Mononuclear cell (primary cell): ENCODE measurements around the gene C16orf87. TPM values are rescaled to one million over a fixed set of nuclear protein-coding genes. Genes with fewer than 3 reads are reported as not detected.
"Not testable (repeated sequence)": the region's sequence is repeated elsewhere in the genome, so short reads cannot be mapped to it uniquely, and the experiment has no call there.

Experiments used
- H3K27me3 ChIP-seq: 2 replicates; pipeline ENCODE4 v1.6.0; 2011; ENCODE audit warnings: low read length, control low read depth; ENCODE audit not compliant: insufficient read depth
- H3K4me1 ChIP-seq: 2 replicates; pipeline ENCODE4 v1.5.1; 2011; ENCODE audit warnings: mild to moderate bottlenecking, low read length, control low read depth; ENCODE audit not compliant: insufficient read depth
- H3K4me3 ChIP-seq: 2 replicates; pipeline ENCODE4 v1.5.1; 2011; ENCODE audit warnings: mild to moderate bottlenecking, low read length, moderate library complexity
- H3K9me3 ChIP-seq: 2 replicates; pipeline ENCODE4 v1.5.1; 2011; ENCODE audit warnings: low read depth, mild to moderate bottlenecking, control low read depth, low read length
- total RNA-seq: library from RNA; depleted of rRNA; stranded (reverse); fragments of >200 nt; gene quantifications from one replicate; pipeline ENCODE4 v1.2.3, GENCODE V29; 2012

The C16orf87 gene, protein sequence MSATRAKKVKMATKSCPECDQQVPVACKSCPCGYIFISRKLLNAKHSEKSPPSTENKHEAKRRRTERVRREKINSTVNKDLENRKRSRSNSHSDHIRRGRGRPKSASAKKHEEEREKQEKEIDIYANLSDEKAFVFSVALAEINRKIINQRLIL
- total RNA-seq = 30.4 TPM

DNA sequence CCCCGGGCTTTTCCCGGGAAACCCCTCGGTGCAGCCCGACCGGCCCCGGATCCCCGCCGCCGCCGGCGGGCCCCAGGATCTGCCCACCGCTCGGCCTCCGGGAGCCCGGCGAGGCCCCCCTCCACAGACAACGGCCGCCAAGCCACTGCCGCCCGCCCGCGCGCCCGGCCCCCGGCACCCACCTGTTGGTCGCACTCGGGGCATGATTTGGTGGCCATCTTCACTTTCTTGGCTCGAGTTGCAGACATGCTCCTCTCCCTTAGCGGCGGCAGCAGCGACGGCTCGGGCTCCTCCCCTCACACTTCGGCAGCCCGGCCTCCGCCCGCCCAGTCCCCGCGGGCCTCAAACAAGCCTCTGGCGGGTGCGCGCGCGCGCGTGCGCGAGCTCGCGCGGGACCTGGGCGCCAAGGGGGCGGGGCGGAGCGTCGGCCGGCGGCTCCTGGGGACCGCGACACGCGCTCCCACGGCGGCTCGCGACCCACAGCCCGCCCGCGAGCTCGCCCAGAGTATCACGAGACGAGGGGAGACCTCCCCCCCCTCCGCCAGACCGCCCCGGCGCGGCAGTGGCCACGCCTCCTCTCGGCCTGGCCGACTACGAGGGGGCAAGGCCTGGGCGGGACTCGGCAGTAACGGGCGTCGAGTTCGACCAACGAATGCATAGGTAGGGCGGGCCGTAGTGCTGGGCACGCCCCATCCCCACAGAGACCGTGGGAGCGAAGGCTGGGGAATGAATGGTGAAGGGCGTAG, at the start of gene C16orf87:
C16orf87 (minus strand) TSS at position 279 of the 746 bp plus-strand sequence; CDS start at position 248, 31 bp downstream.
- H3K27me3 ChIP-seq = no peaks in the 10 kb centered on the region
- H3K4me1 ChIP-seq = peaks cover 19% of the 10 kb centered on the region
- H3K4me3 ChIP-seq = peak within 1 kb of the TSS; percentile 85
- no peaks in the 10 kb centered on the region for H3K9me3 ChIP-seq

DNA sequence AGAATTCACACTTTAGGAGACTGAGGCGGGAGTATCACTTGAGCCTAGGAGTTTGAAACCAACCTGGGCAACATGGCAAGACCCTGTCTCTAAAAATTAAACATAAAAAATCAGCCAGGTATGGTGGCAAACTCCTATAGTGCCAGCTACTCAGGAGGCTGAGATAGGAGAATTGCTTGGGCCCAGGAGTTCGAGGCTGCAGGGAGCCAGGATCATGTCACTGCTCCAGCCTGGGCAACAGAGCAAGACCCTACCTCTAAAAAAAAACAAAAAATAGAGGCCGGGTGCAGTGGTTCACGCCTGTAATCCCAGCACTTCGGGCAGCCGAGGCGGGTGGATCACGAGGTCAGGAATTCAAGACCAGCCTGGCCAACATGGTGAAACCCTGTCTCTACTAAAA, 44.3 kb upstream of the C16orf87 start:
- Histone ChIP-seq H3K9me3 (no peaks in the 10 kb centered on the region), H3K27me3 (no peaks in the 10 kb centered on the region), H3K4me1 (peaks cover 16% of the 10 kb centered on the region), H3K4me3 (no peak overlapping the region)

DNA sequence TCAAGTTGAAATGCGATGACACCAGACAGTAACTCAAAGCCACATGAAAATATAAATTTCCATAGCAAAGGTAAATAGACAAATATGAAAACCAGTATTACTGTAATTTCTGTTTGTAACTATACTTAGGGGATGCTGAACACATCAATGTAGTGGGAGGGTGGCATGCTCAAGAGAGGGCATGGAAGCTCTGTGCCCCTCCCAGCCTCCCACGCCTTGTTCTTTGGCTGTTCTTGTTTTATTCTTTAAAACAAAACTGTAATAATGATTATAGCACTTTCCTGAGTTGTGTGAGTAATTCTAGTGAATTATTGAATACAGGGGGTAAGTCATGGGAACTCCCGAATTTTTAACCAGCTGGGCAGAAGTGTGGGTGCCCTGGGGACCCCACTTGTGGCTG, 42.2 kb upstream of the C16orf87 start:
- Histone ChIP-seq H3K4me3 (no peak overlapping the region), H3K4me1 (peaks cover 6% of the 10 kb centered on the region), H3K27me3 (no peaks in the 10 kb centered on the region), H3K9me3 (no peaks in the 10 kb centered on the region)

DNA sequence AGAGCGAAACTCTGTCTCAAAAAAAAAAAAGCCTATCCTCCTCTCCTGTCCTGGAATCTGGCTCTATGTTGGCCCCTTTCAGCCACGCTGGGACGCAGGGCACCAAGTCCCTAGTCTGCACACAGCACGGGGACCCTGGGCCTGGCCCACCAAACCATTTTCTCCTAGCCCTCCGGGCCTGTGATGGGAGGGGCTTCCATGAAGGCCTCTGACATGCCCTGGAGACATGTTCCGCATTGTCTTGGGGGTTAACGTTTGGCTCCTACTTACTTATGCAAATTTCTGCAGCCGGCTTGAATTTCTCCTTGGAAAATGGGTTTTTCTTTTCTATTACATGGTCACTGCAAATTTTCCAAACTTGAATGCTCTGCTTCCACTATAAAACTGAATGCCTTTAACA, 40.6 kb upstream of the C16orf87 start:
- no peaks in the 10 kb centered on the region for H3K27me3 ChIP-seq
- no peak overlapping the region for H3K4me3 ChIP-seq
- no peaks in the 10 kb centered on the region for H3K9me3 ChIP-seq
- no peaks in the 10 kb centered on the region for H3K4me1 ChIP-seq

DNA sequence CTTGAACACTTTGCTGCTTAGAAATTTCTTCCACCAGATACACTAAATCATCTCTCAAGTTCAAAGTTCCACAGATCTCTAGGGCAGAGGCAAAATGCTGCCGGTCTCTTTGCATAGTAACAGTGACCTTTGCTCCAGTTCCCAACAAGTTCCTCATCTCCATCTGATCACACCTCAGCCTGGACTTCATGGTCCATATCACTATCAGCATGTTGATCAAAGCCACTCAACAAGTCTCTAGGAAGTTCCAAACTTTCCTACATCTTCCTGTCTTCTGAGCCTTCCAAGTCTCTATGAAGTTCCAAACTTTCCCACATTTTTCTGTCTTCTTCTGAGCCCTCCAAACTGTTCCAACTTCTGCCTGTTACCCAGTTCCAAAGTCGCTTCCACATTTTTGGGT, 37.9 kb upstream of the C16orf87 start:
- H3K27me3 ChIP-seq, H3K4me1 ChIP-seq, H3K4me3 ChIP-seq, H3K9me3 ChIP-seq: not testable (repeated sequence)

DNA sequence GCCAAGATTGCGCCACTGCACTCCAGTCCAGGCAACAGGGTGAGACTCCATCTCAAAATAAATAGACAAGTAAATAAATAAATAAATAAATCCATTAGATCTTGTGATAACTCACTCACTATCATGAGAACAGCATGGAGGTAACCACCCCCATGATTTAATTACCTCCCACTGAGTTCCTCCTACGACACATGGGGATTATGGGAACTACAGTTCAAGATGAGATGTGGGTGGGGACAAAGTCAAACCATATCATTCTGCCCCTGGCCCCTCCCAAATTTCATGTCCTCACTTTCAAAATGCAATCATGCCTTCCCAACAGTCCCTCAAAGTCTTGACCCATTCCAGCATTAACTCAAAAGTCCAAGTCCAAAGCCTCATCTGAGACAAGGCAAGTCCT, 36.5 kb upstream of the C16orf87 start:
- not testable (repeated sequence) for H3K27me3 ChIP-seq, H3K4me3 ChIP-seq

DNA sequence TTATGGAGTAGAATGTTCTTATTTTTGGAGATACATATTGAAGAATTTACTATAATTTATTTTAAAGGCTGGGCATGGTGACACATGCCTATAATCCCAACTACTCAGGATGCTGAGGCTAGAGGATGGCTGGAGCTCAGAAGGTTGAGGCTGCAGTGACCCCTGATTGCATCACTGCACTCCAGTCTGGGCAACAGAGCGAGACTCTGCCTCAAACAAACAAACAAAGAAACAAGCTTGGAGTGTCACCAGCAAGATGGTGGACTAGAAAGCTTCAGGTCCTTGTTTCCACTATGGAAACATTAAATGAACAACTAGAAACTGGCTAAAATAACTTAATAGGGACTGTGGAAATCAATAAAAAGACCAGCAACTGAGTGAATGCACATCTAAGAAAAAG, 35.3 kb upstream of the C16orf87 start:
- no peaks in the 10 kb centered on the region for H3K27me3 ChIP-seq
- H3K4me1 ChIP-seq = peaks cover 10% of the 10 kb centered on the region
- no peaks in the 10 kb centered on the region for H3K9me3 ChIP-seq
- H3K4me3 ChIP-seq = no peak overlapping the region

More for the DNA sequence above, 36.5 kb upstream of the C16orf87 start:
- not testable (repeated sequence) for H3K4me1 ChIP-seq, H3K9me3 ChIP-seq

DNA sequence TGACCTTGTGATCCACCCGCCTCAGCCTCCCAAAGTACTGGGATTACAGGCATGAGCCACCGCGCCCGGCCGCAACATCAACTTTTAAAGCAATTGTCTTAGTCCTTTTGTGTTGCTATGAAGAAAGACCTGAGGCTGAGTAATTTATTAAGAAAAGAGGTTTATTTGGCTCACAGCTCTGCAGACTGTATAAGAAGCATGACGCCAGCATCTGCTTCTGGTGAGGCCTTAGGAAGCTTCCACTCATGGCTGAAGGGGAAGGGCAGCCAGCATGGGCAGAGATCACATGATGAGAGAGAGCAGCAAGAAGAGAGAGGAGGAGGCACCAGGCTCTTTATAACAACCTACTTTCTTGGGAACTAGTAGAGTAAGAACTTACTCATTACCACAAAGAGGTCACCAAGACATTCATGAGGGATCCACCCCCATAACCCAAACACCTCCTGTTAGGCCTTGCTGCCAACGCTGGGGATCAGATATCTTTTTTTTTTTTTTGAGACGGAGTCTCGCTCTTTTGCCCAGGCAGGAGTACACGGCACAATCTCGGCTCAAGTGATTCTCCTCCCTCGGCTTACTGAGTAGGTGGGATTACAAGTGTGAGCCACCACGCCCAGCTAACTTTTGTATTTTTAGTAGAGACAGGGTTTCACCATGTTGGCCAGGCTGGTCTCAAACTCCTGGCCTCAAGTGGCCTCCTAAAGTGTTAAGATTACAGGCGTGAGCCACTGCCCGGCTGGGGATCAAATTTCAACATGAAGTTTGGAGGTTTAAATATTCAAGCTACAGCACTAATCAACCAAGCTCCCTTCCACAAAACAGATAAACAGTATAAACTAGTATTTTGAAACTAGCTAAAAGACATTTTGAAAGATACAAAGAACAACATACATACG, 31.8 kb upstream of the C16orf87 start:
- Histone ChIP-seq H3K4me1 (peaks cover 22% of the 10 kb centered on the region), H3K27me3 (no peaks in the 10 kb centered on the region), H3K4me3 (no peak overlapping the region), H3K9me3 (no peaks in the 10 kb centered on the region)

DNA sequence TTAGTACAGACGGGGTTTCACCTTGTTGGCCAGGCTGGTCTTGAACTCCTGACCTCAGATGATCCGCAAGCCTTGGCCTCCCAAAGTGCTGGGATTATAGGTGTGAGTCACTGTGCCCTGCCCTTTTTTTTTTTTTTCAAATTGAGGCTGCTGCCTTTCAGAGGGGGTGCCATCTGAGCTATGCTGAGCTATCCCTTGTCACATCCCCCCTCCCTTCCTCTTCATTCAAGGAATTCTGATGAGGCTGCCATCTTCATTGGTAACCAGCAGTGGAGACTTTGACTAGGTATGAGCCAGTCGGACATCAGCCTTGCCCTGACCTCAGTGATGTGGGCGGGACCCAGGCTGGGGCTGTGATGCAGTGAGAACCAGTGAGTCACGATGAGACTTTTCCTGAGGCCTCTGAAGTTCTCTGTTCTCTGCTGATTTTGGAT, 28.8 kb upstream of the C16orf87 start:
- Histone ChIP-seq H3K4me3 (no peak overlapping the region), H3K4me1 (peaks cover 20% of the 10 kb centered on the region), H3K9me3 (no peaks in the 10 kb centered on the region), H3K27me3 (no peaks in the 10 kb centered on the region)

DNA sequence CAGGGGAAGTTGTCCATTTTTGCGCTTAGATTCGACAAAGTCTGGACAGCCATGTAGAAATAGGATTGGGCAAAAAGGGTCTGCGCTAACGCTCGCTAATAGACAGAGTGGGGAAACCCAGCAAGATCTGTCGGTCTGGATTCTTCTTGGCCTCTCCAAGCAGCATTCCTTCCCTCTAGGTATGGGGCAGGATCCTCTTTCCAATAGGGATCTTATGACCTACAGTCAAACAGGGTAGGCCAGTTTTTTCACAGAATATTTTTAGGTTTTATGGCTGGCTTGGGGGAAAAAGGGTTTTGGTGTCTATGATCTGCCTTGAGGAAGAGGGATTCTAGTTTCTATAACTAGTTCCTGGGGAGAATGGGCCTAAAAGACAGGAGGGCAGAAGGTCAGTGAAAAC, 27.2 kb upstream of the C16orf87 start:
- Histone ChIP-seq H3K4me1 (peaks cover 12% of the 10 kb centered on the region), H3K9me3 (no peaks in the 10 kb centered on the region), H3K27me3 (no peaks in the 10 kb centered on the region), H3K4me3 (no peak overlapping the region)

DNA sequence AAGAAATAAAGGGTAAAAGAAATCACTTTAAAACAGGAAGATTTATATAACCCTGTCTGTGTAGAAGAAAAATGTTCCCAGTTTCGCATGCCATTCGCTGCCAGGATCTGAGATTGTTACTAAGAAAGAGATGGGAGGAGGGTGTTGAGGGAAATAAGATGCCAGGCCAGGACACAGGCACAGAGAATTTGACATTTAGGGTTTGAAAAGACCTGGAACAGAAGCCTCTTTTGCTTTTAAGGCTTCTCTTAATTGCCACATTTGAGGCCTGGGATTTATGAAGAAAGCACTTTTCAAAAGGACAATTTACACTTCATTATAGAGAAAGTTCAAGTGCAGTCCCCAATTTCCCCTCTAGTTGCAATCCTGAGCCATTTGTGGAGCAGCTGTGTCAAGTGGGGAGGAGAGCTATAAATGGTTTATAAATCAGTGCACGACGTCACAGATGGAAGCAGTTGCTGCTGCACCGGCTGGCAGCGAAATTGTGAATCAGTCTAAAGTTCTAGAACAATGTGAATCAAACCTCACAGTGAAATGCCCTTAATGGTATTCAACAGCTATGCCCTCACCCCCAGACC, 26.5 kb upstream of the C16orf87 start:
- H3K4me3 ChIP-seq = no peak overlapping the region
- H3K27me3 ChIP-seq = no peaks in the 10 kb centered on the region
- H3K9me3 ChIP-seq = no peaks in the 10 kb centered on the region
- H3K4me1 ChIP-seq = peaks cover 12% of the 10 kb centered on the region

DNA sequence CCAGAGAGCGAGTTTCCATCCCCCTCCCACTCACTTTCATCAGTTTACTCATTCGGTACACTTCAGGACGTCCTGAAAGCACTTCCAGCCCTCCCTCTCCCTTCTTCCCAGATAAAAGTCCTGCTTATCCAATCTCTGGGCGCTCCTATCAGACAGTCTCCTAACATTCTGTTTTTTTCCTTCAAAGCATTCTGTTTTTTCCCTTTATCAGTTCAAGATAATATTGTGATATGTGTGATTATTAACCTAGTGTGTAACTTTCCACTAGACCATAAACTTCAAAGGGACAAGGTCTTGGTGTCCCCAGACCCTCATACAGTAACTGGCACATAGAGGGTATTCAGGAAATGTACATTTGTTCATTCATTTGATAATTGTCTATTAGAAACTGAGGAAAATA, 24.4 kb upstream of the C16orf87 start:
- Histone ChIP-seq H3K27me3 (no peaks in the 10 kb centered on the region), H3K4me1 (peaks cover 11% of the 10 kb centered on the region), H3K9me3 (no peaks in the 10 kb centered on the region), H3K4me3 (no peak overlapping the region)

DNA sequence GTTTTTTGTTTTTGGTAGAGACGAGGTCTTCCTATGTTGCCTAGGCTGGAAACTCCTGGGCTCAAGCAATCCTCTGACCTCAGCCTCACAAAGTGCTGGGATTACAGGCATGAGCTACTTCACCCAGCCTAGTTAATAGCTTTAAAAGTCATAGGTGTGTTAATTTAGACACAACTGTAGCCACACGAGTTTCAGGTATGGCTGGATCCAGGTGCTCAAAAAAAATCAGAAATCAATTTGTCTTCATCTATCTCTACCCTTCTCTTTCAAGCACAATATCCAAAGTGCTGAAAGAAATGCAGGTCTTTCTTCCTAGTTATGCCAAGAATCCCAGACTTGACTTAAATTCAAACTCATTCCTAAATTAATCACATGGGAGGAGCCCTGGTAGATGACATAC, 23.9 kb upstream of the C16orf87 start:
- H3K27me3 ChIP-seq = no peaks in the 10 kb centered on the region
- no peaks in the 10 kb centered on the region for H3K9me3 ChIP-seq
- H3K4me1 ChIP-seq = peaks cover 7% of the 10 kb centered on the region
- H3K4me3 ChIP-seq = no peak overlapping the region

DNA sequence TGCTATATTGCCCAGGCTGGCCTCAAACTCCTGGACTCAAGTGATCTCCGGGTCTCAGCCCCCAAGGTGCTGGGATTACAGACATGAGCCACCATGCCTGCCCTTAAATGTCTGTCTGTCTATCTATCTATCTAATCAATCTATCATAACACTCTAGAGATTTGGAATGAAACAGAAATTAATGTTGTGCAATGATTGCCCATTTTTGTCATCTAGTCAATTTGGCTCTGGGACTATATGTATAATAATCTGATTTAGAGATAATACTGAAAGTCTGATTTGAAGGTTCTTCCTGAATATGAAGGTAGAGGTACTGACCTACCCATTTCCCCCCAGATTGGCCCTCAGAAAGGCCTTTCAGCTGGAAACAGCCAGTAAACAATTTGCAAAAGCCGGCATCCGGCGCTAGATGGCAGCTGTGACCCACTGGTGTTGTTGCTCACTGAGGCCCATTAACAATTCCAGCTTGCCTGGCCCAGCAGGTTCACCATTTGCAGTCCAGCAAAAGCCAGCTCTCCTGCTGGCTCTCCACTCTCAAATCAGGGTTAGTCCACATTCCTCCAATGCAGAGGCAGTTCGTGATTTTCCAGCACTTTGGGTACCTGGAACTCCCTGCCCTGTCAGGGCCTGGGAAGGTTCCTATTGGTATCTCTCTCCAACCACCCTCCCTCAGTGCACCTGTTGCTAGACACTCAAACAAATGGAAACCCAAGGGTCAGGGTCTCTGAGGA, 22.9 kb upstream of the C16orf87 start:
- H3K4me1 ChIP-seq = no peaks in the 10 kb centered on the region
- H3K9me3 ChIP-seq = no peaks in the 10 kb centered on the region
- no peaks in the 10 kb centered on the region for H3K27me3 ChIP-seq
- no peak overlapping the region for H3K4me3 ChIP-seq
